ENCODE measurements around the gene NDUFAF8. TPM values are rescaled to one million over a fixed set of nuclear protein-coding genes. Genes with fewer than 3 reads are reported as not detected.

The NDUFAF8 gene
- total RNA-seq, 4 donors from 2014 or later = 22.3 to 35.4 (median 29.9) TPM; not detected in 1

GRCh38 chr17:81195941-81196495 is 43.1 kb upstream of the NDUFAF8 start:
- TF ChIP-seq POLR2AphosphoS5 (IDR thresholded peaks at IDR 0.05) = no peak
- TF ChIP-seq EP300 (IDR thresholded peaks at IDR 0.05; ENCODE audit: low read depth) = no peak
- no peak for TF ChIP-seq CTCF (IDR thresholded peaks at IDR 0.05)
- TF ChIP-seq POLR2A (IDR thresholded peaks at IDR 0.05) = no peak
- intact Hi-C loops (cut with DNase I; ENCODE audit: low total_unique reads) = no loop called here
- 96% methylated on average over 13 of the region's 14 CpGs; no CpG with 5 or more reads in 1 of the 2 donors for WGBS, 2 donors (ENCODE audit: low coverage in 1 of 2)
- no peaks in the 10 kb centered on the region for H3K4me1 ChIP-seq
- H3K36me3 ChIP-seq = no peaks in the 10 kb centered on the region
- H3K27ac ChIP-seq = no peak overlapping the region
- no peak overlapping the region for H3K4me3 ChIP-seq
- in situ Hi-C loops (cut with MboI; ENCODE audit: low pct_ligation_motif_present in 1 of 4, low pct_unique_long_range_greater_than_20kb in 1 of 4, low sequenced_read_pairs in 3 of 4) = no loop called here
- no peaks in the 10 kb centered on the region for H3K27me3 ChIP-seq
- no peak for DNase-seq
- H3K9me3 ChIP-seq = no peaks in the 10 kb centered on the region

- Histone ChIP-seq H3K27me3 (no peaks in the 10 kb centered on the region), H3K4me3 (no peak overlapping the region), H3K4me1 (no peaks in the 10 kb centered on the region), H3K27ac (no peak overlapping the region), H3K36me3 (no peaks in the 10 kb centered on the region), H3K9me3 (no peaks in the 10 kb centered on the region)
- intact Hi-C loops (cut with DNase I; ENCODE audit: low total_unique reads) = no loop called here
- TF ChIP-seq EP300 (IDR thresholded peaks at IDR 0.05; ENCODE audit: low read depth) (no peak), POLR2A (IDR thresholded peaks at IDR 0.05) (no peak), POLR2AphosphoS5 (IDR thresholded peaks at IDR 0.05) (no peak)
- WGBS, 2 donors (ENCODE audit: low coverage in 1 of 2) = 50 to 90% methylated on average over 2 to 43 of the region's 45 CpGs
- in situ Hi-C loops (cut with MboI; ENCODE audit: low pct_ligation_motif_present in 1 of 4, low pct_unique_long_range_greater_than_20kb in 1 of 4, low sequenced_read_pairs in 3 of 4) = no loop called here
- no peak for DNase-seq
Observed at GRCh38 chr17:81196505-81197408, 42.4 kb upstream of the NDUFAF8 start.

GRCh38 chr17:81197409-81197795 is 41.7 kb upstream of the NDUFAF8 start:
- H3K36me3 ChIP-seq = no peaks in the 10 kb centered on the region
- no peak overlapping the region for H3K4me3 ChIP-seq
- no peaks in the 10 kb centered on the region for H3K4me1 ChIP-seq
- no peak for TF ChIP-seq EP300 (IDR thresholded peaks at IDR 0.05; ENCODE audit: low read depth)
- no peak for TF ChIP-seq POLR2A (IDR thresholded peaks at IDR 0.05)
- TF ChIP-seq POLR2AphosphoS5 (IDR thresholded peaks at IDR 0.05) = no peak
- TF ChIP-seq CTCF (IDR thresholded peaks at IDR 0.05) = no peak
- WGBS, 2 donors (ENCODE audit: low coverage in 1 of 2) = 86% methylated on average over 14 of the region's 14 CpGs; no CpG with 5 or more reads in 1 of the 2 donors
- intact Hi-C loops (cut with DNase I; ENCODE audit: low total_unique reads) (no loop called here), in situ Hi-C loops (cut with MboI; ENCODE audit: low pct_ligation_motif_present in 1 of 4, low pct_unique_long_range_greater_than_20kb in 1 of 4, low sequenced_read_pairs in 3 of 4) (no loop called here)
- H3K27me3 ChIP-seq = no peaks in the 10 kb centered on the region
- H3K9me3 ChIP-seq = no peaks in the 10 kb centered on the region
- H3K27ac ChIP-seq = no peak overlapping the region
- DNase-seq = no peak

GRCh38 chr17:81197831-81198490 is 41.2 kb upstream of the NDUFAF8 start:
- Histone ChIP-seq H3K4me1 (no peaks in the 10 kb centered on the region), H3K4me3 (no peak overlapping the region), H3K36me3 (no peaks in the 10 kb centered on the region), H3K9me3 (no peaks in the 10 kb centered on the region), H3K27me3 (no peaks in the 10 kb centered on the region), H3K27ac (no peak overlapping the region)
- 88 to 100% methylated on average over 1 to 18 of the region's 21 CpGs for WGBS, 2 donors (ENCODE audit: low coverage in 1 of 2)
- in situ Hi-C loops (cut with MboI; ENCODE audit: low pct_ligation_motif_present in 1 of 4, low pct_unique_long_range_greater_than_20kb in 1 of 4, low sequenced_read_pairs in 3 of 4) (no loop called here), intact Hi-C loops (cut with DNase I; ENCODE audit: low total_unique reads) (no loop called here)
- TF ChIP-seq POLR2AphosphoS5 (IDR thresholded peaks at IDR 0.05) = no peak
- TF ChIP-seq CTCF (IDR thresholded peaks at IDR 0.05) = no peak
- TF ChIP-seq EP300 (IDR thresholded peaks at IDR 0.05; ENCODE audit: low read depth) = no peak
- no peak for TF ChIP-seq POLR2A (IDR thresholded peaks at IDR 0.05)
- DNase-seq = no peak

All from transverse colon (tissue), 4 donors.